ENCODE data around the gene ENHO.

ENHO gene

DNA sequence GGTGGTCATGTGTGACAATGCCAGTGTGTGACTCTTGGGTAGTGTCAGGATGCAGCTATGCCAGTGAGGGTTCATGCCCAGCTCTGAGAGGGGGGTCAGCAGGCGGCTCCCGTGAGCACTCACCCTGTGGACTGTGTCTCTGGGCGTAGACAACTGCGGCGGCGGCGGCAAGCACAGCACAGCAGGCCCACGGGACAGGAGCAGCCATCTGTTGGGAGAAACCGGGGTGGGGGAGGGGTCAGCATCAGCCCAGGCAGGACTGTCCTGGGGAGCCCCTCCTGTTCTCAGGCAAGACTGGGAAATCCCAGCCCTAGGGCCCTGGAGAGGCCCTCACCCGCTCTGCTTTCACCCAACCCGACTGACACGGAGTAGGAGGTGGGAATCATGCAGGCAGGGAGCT, 46.0 kb upstream of the ENHO start:
- H3K4me3 ChIP-seq (replicated peaks; ENCODE audit: insufficient read depth, low read length) = no peak overlapping the region
- no peak for DNase-seq (ENCODE audit: low read depth in 1 of 2, low spot score in 1 of 2)
- H3K27me3 ChIP-seq (ENCODE audit: insufficient read depth, poor library complexity, severe bottlenecking) = peaks cover 3% of the 10 kb centered on the region
- no peak overlapping the region for H3K27ac ChIP-seq (replicated peaks)
- no peak for TF ChIP-seq GABPA (IDR thresholded peaks at IDR 0.05; ENCODE audit: low read depth)
- TF ChIP-seq, protein P1, sequence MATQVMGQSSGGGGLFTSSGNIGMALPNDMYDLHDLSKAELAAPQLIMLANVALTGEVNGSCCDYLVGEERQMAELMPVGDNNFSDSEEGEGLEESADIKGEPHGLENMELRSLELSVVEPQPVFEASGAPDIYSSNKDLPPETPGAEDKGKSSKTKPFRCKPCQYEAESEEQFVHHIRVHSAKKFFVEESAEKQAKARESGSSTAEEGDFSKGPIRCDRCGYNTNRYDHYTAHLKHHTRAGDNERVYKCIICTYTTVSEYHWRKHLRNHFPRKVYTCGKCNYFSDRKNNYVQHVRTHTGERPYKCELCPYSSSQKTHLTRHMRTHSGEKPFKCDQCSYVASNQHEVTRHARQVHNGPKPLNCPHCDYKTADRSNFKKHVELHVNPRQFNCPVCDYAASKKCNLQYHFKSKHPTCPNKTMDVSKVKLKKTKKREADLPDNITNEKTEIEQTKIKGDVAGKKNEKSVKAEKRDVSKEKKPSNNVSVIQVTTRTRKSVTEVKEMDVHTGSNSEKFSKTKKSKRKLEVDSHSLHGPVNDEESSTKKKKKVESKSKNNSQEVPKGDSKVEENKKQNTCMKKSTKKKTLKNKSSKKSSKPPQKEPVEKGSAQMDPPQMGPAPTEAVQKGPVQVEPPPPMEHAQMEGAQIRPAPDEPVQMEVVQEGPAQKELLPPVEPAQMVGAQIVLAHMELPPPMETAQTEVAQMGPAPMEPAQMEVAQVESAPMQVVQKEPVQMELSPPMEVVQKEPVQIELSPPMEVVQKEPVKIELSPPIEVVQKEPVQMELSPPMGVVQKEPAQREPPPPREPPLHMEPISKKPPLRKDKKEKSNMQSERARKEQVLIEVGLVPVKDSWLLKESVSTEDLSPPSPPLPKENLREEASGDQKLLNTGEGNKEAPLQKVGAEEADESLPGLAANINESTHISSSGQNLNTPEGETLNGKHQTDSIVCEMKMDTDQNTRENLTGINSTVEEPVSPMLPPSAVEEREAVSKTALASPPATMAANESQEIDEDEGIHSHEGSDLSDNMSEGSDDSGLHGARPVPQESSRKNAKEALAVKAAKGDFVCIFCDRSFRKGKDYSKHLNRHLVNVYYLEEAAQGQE (IDR thresholded peaks at IDR 0.05; ENCODE audit: insufficient replicate concordance, low read depth) = no peak
- TF ChIP-seq SPI1 (IDR thresholded peaks at IDR 0.05; ENCODE audit: borderline replicate concordance, low read depth) = no peak
- no peak for TF ChIP-seq POLR2AphosphoS5 (IDR thresholded peaks at IDR 0.05; ENCODE audit: low read depth)

GRCh38 chr9:34568133-34568532, 45.3 kb upstream of the ENHO start:
- no peak overlapping the region for H3K27ac ChIP-seq (replicated peaks)
- DNase-seq (ENCODE audit: low read depth in 1 of 2, low spot score in 1 of 2) = no peak
- H3K4me3 ChIP-seq (replicated peaks; ENCODE audit: insufficient read depth, low read length) = no peak overlapping the region
- TF ChIP-seq, protein P2, sequence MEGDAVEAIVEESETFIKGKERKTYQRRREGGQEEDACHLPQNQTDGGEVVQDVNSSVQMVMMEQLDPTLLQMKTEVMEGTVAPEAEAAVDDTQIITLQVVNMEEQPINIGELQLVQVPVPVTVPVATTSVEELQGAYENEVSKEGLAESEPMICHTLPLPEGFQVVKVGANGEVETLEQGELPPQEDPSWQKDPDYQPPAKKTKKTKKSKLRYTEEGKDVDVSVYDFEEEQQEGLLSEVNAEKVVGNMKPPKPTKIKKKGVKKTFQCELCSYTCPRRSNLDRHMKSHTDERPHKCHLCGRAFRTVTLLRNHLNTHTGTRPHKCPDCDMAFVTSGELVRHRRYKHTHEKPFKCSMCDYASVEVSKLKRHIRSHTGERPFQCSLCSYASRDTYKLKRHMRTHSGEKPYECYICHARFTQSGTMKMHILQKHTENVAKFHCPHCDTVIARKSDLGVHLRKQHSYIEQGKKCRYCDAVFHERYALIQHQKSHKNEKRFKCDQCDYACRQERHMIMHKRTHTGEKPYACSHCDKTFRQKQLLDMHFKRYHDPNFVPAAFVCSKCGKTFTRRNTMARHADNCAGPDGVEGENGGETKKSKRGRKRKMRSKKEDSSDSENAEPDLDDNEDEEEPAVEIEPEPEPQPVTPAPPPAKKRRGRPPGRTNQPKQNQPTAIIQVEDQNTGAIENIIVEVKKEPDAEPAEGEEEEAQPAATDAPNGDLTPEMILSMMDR (IDR thresholded peaks at IDR 0.05; ENCODE audit: insufficient read depth, low read length) = no peak
- TF ChIP-seq GABPA (IDR thresholded peaks at IDR 0.05; ENCODE audit: low read depth) (no peak), SPI1 (IDR thresholded peaks at IDR 0.05; ENCODE audit: borderline replicate concordance, low read depth) (no peak), POLR2AphosphoS5 (IDR thresholded peaks at IDR 0.05; ENCODE audit: low read depth) (no peak)
- TF ChIP-seq, protein P1 (IDR thresholded peaks at IDR 0.05; ENCODE audit: insufficient replicate concordance, low read depth) = no peak
- H3K27me3 ChIP-seq (ENCODE audit: insufficient read depth, poor library complexity, severe bottlenecking) = peaks cover 3% of the 10 kb centered on the region

DNA sequence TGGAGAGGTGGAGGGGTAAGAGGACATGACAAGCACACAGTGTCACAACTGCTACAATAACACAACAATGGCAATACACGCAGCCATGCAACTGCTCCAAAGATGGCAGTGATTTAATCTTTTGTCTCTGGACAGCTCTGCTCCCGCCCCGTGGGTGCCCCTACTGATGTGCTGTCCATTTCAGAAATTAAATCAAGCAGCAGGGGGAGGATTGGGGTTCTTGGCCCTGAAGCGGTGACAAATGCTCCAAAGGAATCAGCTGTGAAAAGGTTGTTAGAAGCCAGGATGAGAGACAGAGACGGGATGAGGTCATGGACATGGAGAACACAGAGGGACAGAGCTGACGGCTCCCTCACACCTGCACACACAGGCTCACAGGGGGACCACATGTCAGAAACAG, 44.2 kb upstream of the ENHO start:
- no peak for TF ChIP-seq GABPA (IDR thresholded peaks at IDR 0.05; ENCODE audit: low read depth)
- TF ChIP-seq, protein P2 (IDR thresholded peaks at IDR 0.05; ENCODE audit: insufficient read depth, low read length) = no peak
- TF ChIP-seq SPI1 (IDR thresholded peaks at IDR 0.05; ENCODE audit: borderline replicate concordance, low read depth) = no peak
- TF ChIP-seq POLR2AphosphoS5 (IDR thresholded peaks at IDR 0.05; ENCODE audit: low read depth) = no peak
- TF ChIP-seq, protein P1 (IDR thresholded peaks at IDR 0.05; ENCODE audit: insufficient replicate concordance, low read depth) = no peak
- DNase-seq (ENCODE audit: low read depth in 1 of 2, low spot score in 1 of 2) = no peak
- no peak overlapping the region for H3K27ac ChIP-seq (replicated peaks)
- peaks cover 3% of the 10 kb centered on the region for H3K27me3 ChIP-seq (ENCODE audit: insufficient read depth, poor library complexity, severe bottlenecking)
- H3K4me3 ChIP-seq (replicated peaks; ENCODE audit: insufficient read depth, low read length) = no peak overlapping the region
